NK-92 treated with Interleukin-12 subunit alpha and Interleukin-12 subunit beta, amount 100 ng/mL, for 24 hours (cell line): ENCODE measurements around the gene NPY4R2.
"Not testable (repeated sequence)": the region's sequence is repeated elsewhere in the genome, so short reads cannot be mapped to it uniquely, and the experiment has no call there.

Experiments used
- DNase-seq: peaks from one replicate; lab custom pipeline; 2025; lab: John Stamatoyannopoulos, UW

Gene NPY4R2, protein sequence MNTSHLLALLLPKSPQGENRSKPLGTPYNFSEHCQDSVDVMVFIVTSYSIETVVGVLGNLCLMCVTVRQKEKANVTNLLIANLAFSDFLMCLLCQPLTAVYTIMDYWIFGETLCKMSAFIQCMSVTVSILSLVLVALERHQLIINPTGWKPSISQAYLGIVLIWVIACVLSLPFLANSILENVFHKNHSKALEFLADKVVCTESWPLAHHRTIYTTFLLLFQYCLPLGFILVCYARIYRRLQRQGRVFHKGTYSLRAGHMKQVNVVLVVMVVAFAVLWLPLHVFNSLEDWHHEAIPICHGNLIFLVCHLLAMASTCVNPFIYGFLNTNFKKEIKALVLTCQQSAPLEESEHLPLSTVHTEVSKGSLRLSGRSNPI

DNA sequence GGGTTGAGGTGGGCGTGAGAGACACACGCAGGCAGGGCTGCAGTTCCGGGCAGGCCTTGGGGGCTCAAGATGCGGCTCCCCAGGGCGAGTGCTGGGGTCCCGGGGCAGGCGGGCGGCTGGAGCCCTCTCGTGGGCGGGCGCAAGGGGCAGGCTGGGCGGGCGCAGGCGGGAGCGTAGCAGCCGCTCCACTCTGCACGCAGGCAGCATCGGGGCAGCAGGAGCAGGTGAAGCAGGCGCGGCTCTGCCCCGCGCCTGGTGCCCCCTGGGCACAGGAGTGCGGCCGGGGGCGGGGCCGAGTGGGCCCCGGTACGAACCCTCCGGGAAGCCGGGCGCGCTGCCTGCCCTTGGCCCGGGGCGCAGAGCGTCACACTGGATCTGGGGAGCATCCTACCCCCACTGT lies at the start of gene NPY4R2:
Gene NPY4R2, plus strand, starts transcription at position 188 of the 400 bp plus-strand sequence. CDS start 3,326 bp downstream, outside the sequence.
- not testable (repeated sequence) for DNase-seq

DNA sequence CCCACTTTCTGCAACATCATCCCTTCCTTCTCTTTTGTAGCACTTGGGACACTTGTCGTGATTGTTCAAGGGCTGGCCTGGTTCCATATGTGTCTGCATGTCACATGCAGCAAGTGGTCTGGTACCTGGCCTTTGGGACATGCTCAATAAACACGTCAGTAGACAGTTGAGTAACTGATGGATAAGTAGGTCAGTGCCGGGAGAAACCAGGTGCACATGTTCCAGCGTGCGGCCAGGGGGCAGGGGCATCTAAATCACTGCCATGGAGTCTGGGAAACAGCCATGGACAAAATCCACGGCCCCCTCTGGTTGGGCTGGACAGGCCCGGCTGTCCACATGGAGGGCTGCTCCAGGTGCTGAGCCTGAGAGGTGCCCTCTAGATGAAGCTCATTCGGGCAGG lies 47.6 kb upstream of the NPY4R2 start:
- not testable (repeated sequence) for DNase-seq

DNA sequence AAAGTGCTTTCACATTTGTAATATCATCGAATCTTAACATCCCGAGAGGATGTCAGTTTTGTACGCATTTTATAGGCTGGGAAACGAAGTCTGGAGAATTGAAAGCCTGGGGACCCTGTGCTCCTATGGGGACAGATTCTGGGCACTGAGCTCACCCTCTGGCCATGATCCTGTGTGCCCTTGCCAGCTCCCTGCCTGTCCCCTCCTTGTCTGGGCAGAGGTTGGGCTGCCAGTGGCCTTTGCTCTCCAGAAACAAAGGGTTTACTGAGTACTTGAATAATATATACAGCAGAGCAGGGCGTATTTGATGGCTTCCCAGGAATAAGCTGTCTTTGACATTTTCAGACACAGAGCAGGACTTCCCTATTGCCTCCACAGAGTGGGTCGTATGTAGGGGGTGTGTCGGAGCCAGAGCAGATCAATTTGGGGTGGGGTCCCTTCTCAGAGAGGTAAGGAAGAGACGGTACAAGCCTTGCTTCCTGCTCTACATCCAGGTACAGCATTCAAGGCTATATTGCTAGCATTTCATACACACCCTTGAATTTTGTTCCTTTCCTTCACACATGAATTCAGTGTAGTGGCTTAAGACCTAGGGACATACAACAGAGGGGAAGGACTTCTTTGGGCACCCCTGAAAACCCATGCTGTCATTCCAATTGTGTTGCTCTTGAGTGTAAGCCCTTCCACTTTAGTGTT lies 46.8 kb upstream of the NPY4R2 start:
- not testable (repeated sequence) for DNase-seq

DNA sequence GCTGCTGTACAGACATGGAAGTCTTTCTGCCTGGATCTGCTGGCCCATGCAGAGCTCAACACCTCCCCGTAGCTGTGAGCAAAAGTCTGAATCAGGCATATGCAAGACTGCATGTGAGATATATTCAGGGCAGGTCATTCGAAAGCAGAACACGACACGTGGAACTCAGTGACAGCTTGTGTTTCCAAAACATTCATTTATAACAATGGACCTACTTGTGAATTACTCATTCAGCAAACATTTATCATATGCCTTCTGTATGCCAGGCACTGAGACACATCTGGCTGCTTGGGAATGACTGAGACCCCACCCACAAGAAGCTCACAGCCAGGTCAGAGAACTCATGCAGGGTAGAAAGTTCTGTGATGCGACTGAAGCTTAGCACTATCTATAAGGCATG lies 46.2 kb upstream of the NPY4R2 start:
- not testable (repeated sequence) for DNase-seq

DNA sequence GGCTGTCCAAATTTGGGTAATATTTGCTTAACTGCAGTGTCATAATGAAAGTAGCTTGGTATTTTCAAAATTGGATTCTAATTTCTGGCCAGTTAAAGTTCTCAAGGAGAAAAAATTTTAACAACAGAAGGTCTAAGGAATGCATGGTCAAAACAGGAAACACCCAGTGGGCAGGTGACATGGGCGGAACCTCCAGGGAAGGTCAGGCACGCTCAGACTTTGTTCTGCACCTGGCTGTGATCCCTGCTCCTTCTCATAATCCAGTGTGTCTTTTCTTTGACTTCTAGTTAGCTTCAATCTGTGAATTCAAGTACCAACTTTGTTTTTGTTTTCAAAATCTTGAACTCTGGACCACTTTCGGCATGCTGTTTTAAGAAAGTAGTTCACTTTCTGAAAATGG lies 34.2 kb upstream of the NPY4R2 start:
- DNase-seq: not testable (repeated sequence)

DNA sequence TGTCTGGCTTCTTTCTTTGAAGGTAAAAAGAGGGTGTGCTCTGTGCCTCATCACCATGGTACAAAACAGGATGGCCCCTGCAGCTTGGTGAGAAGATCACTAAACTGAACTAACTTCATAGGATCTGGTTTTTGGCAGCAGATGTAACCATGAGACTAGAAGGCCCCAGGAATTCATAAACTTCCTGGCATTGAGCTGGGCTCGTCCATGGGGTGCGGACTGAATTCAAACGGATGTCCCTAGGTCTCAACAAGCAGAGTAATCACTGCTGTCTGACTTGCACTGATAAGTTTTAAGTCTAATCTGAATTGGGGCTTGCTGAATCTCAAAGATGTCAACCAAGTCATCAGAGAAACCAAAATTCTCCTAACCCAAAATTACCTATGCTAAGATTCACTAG lies 33.5 kb upstream of the NPY4R2 start:
- not testable (repeated sequence) for DNase-seq

DNA sequence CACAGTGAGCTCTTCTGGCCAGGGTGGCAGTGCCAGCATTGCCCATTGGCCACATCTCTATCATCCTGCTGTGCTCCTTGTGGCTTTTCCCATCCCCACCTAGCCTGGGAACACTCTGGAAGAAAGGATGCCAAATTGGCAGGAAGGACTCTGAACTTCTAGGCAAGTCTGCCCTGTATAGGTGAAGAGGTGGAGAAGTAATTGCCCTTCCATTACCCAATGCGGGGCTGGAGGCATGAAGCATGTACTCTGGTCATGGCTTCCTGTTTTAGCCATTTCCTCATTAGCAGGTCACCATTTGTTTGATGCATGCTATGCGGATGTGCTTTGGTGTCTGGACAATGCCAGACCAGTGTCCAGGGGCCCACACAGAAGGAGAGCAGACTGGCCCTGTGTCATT lies 32.1 kb upstream of the NPY4R2 start:
- DNase-seq: not testable (repeated sequence)

DNA sequence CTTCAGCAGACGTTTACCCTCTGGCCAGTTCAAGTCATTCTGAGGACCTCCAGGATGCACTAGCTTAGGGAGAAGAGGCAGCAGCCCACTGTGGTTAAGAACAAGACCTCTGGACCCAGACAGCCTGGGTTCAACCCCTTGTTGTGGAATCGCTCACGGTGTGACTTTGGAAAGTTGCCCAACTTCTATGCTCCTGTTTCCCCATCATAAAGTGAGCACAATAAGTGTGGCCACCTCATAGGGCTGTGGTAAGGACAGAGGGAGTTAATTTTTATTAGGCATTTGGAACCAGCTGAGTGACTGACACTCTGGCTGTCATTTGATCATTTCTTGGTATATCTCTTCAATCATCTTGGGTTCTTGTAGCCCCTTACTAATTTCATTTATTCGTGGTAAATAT lies 31.6 kb upstream of the NPY4R2 start:
- not testable (repeated sequence) for DNase-seq

DNA sequence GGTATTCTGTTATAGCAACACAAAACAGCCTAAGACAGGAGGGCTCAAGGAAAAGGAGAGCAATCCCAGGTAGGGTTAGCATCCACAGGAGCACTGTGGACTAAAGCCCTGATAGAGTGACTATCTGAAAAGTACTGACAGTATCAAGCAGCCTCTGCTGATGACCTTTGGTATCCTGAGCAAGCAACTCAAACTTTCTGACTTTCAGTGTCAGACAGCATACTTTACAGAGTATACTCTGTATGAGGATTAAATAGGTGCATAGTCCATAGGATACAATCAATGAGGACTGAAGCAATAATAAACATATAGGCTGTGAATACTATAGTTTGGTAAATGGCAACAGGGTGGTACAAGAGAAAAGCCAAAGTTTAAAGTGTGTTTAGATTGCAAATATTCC lies 27.7 kb upstream of the NPY4R2 start:
- not testable (repeated sequence) for DNase-seq

DNA sequence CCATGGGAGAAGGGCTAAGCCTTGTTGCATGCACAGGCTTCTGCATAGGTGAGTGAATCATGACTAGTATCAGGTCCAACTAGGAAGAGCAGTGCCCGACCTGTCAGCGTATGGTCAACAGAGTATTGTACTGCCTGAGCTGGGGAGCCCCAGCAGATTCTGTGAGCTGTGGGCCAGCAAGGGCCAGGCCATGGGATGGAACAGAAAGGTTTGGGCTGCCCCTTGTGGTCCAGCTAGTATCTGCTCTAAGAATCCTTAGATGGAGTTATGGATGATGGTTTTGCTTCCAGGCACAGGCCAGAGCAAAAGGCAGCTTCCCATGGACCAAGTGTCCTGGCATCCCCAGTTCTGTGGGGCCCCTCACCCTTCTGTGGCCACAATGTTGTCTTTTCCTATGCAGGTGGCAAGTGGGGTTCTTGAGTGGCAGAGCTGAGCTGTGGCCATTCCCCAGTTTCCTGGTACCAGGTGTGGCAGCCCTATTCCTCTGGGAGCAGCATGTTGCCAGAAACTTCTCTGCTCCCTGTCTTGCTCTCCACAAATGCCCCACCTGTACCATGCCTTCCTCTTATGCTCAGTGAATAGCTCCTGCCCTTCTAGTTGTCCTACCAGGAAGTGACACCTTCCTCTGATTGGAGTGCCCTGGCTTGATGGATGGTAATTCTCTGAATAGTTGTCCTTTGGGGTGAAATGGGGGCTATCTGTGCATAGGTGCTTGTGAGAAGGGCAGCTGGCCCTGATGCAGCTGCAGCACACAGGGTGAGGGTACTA lies 25.8 kb upstream of the NPY4R2 start:
- DNase-seq: not testable (repeated sequence)

DNA sequence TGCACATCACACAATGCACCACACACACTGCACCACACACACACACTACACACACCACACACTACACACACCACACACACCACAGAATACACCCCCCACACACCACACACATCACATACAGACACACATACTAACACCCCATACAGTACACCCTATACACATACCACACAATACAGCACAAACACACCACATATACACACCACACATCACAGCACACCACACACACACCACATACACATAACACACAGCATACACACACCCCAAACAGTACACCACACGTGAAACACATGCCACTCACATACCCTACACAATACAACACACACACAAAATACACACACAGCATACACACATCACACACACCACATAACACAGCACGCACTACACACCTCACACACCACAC lies 23.9 kb upstream of the NPY4R2 start:
- DNase-seq: not testable (repeated sequence)

DNA sequence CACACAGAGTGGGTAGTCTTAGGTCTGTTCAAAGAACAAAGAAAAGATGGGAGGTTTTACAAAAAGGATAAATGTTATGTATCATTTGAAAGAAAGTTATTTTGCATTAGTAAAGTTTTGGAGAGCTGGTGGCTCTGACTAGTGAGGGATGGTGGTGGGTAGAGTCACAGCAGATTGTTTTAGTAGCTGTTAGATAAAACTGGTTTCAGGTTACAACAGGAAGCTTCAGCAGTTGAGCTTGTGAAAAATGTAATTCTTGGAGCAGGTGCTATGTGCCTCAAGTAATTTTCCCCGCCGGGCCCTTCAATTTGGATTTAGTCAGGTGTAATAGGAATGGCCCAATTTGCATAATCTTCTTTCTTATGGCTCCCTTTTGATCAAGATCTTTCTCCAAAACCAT lies 20.6 kb upstream of the NPY4R2 start:
- DNase-seq: not testable (repeated sequence)

DNA sequence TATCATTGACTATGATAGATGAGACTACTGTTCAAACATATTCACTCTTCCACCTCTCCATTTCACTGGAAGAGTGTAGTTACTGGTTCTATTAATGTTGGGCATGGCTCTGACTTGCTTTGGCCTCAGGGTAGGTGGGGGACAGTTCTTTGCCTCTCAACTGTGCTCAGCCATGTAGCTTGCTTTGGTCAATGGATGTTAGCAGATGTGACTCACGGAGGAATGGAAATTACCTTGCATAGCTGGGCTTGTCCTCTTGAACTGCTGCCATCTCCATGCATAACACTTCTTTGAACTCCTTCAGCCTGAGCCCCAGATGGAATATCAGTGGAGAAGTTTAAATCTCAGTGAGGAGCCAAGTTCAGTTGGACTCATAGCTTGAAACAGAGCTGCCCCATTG lies 9.1 kb upstream of the NPY4R2 start:
- not testable (repeated sequence) for DNase-seq

DNA sequence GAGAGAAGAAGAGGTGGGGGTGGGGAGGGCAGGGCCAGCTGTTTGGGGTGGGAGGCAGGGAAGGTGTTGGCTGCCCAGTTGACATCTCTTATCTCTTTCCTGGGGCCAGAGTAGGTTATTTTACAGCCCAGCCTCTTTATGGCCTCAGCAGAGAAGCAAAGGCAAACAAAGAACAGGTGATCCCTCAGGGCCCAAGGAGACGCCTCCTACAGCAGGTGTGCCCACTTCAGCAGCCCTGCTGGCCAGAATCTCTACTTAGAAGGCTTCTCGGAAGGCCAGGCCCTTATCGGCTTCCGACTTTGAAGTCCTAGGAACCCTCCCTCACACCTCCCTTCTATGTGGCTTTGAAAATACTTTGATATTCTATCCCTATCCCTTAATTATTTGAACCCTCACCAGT lies 8.0 kb upstream of the NPY4R2 start:
- not testable (repeated sequence) for DNase-seq

DNA sequence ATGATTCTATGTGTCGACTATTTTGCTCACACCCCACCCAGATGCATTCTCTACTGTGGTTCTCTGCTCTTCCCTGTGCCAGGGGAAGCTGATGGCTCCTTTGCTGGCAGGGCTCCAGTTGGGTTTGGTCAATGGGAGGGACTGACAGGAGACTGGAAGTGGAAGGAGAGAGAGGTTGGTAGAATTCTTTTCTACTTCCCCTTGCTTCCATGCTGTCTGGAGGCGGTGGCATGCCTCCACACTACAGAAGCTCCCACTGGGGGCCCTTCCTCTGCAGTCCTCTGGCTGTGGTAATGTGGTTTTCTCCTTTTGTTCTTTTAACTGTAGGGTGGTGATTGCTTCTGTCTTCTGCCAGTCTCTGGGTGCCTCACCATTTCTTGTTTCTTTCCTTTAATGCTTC lies 4.4 kb upstream of the NPY4R2 start:
- DNase-seq: not testable (repeated sequence)

DNA sequence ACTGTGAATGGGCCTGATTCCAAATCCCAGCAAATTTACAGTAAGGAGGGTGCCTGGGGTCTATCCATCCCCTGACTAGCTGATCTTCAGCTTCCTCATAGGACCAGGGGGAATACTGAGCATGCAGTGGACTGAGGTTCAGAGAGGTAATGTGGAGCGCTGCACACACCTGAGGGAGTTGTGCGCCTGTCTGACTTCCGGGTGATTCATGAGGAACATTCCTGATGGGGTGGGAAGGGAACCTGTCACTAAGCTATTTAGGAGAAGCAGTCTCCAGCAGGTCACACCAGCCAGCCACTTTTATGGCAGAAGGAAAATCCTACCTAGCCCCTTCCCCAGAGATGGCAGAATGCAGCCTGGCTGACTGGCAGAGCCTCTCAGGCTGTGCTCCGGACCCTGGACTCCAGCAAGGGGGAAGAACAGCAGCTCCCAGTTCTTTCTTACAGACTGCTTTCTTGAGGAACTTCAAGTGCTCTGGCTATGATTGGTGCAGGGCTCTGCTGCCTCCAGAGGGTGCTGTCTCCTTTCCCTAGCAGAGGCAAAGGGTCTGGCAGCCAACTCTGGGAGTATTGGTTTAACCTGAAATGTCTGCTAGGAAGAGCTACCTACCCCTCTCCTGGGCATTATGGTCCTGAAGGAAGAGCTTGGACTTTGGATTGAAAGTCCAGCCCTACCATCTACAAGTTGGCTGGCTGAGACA lies 2.5 kb upstream of the NPY4R2 start:
- not testable (repeated sequence) for DNase-seq

DNA sequence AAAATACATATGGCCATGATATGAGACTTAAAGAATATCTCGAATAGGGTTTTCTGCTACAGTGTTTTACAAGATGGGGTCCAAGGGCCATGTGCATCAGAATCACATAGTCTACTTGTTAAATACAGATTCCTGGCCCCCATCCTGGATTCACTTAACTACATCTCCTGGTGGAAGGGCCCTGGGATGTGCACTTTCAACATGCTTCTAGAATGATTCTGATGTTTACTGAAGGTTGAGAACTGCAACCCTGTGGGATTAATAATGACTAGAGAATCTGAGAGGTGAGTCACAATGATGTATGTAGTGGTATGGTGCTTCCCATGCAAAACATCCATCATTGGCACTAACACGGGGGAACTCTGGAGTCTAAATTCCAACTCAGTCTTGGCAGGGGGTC lies 2.1 kb downstream of the NPY4R2 start:
- DNase-seq: not testable (repeated sequence)

DNA sequence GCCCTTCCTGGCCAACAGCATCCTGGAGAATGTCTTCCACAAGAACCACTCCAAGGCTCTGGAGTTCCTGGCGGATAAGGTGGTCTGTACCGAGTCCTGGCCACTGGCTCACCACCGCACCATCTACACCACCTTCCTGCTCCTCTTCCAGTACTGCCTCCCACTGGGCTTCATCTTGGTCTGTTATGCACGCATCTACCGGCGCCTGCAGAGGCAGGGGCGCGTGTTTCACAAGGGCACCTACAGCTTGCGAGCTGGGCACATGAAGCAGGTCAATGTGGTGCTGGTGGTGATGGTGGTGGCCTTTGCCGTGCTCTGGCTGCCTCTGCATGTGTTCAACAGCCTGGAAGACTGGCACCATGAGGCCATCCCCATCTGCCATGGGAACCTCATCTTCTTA lies 4.0 kb downstream of the NPY4R2 start:
- DNase-seq: not testable (repeated sequence)

DNA sequence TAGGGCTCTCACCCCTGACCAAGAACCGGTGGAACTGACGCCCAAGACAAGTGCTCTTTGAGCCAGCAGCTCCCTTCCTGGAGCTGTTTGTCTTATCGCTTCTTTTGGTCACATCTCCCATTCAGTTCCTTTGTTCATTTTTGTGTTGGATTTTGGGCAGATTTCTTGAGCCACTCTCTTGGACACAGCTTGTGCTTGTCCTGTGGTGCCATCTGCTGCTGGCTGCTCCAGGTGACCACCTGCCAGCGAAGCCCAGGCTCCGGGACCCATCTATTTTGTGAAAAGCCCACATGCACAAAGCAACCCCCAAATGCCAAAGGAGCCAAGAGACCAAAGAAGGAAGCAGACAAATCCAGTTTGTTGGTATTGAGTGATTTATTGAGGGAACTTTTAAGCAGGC lies 6.2 kb downstream of the NPY4R2 start:
- DNase-seq: not testable (repeated sequence)

DNA sequence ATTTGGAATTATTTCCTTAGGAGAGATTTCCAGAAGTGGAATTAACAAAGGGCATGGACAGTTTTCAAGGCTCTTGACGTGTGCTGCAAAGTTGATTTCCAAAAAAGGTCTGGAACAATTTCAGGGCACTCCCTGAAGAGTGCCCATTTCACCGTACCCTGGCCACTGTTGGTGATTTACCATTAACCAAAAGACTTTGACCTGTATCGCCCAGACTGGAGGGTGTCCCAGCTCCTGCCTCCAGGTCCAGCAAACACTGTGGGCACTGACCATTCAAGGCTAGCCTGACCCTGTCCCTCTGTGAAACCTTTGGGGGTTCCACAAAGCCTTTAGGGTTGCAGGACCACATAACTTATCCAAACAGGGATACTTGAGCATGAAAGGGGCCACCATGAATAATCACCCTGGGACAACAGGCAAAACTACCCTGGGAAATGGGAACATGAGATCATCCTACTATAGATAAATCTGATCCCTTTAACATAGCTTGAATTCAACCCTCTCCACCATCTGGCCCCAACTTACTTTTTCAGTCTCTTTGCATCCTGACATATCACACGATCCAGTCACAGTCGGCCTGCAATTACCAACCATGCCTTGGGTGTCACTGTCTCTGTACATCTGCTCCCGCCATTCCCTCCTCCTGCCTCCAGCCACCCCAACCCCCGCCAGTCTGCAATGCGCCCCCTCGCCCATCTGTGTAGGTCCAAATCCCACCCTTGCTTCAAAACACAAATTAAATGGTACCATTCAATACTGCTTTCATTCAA lies 8.9 kb downstream of the NPY4R2 start:
- DNase-seq: not testable (repeated sequence)

DNA sequence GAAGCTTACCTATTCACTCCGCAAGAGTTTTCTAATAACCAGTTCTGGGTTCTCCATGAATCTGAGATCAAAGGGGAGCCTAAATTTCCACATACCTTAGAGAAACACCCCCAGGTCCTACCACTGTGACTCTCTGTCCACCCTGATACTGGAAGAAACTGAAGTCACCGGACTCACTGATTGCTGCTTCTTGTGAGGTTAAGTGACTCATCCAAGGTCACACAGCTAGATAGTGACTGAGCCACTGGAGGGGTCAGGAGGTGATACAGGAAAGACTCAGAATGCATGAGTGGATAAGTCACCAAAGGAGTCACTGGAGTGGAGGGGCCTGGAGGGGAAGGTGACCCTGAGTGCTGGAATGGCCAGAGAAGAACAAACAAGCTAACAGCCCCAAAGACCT lies 9.8 kb downstream of the NPY4R2 start:
- DNase-seq: not testable (repeated sequence)
